Articular chondrocyte of knee joint (primary cell): ENCODE data around the gene PIK3R3. TPM values are rescaled to one million over a fixed set of nuclear protein-coding genes. Genes with fewer than 3 reads are reported as not detected.

Experiments
- small RNA-seq: library from RNA; depleted of rRNA; stranded (forward); fragments of <200 nt; gene quantifications from one replicate; pipeline ENCODE3, GENCODE V24; 2012
- total RNA-seq: library from RNA; depleted of rRNA; stranded (reverse); fragments of >200 nt; gene quantifications from 2 replicates; pipeline ENCODE4 v1.2.3, GENCODE V29; 2012

The PIK3R3 gene
- total RNA-seq: 14.6 and 15.3 TPM in 2 replicates

GRCh38 chr1:46132529-46133180 lies at the start of gene PIK3R3:
Gene PIK3R3, minus strand, starts transcription at chr1:46132629. Its CDS starts 677 bp downstream, at chr1:46131952.

GRCh38 chr1:46176211-46176865 lies 43.9 kb upstream of the PIK3R3 start, which contains the start of gene P3R3URF:
Gene P3R3URF, minus strand, starts transcription at chr1:46176488. Its CDS starts 17 bp downstream, at chr1:46176471.

GRCh38 chr1:46174448-46175231 lies 42.2 kb upstream of the PIK3R3 start, which contains the start of gene TSPAN1:
Gene TSPAN1, plus strand, starts transcription at chr1:46175087. Its CDS starts 6,021 bp downstream, at chr1:46181108.

Small RNA genes lying within 50 kb of the gene (small RNA-seq; reads per million reads assigned to genes)
- gene AL358075.3 (not detected), gene AL672043.1 (not detected)

Other genes starting within 250 kb of the PIK3R3 start
- 0.91 and 2.2 TPM in 2 replicates for gene TSPAN1, start 42.5 kb upstream of the PIK3R3 start, total RNA-seq
- gene P3R3URF, start 43.9 kb upstream of the PIK3R3 start, total RNA-seq: not detected in 2 replicates
- gene POMGNT1, start 65.8 kb upstream of the PIK3R3 start, total RNA-seq: 41.6 and 49.8 TPM in 2 replicates
- gene LURAP1, start 70.7 kb upstream of the PIK3R3 start, total RNA-seq: 6.1 and 7.9 TPM in 2 replicates
- 1.4 and 2.6 TPM in 2 replicates for gene RAD54L, start 115.1 kb upstream of the PIK3R3 start, total RNA-seq
- 92.9 and 98.0 TPM in 2 replicates for gene LRRC41, start 171.0 kb upstream of the PIK3R3 start, total RNA-seq
- gene UQCRH, start 171.1 kb upstream of the PIK3R3 start, total RNA-seq: 324 and 472 TPM in 2 replicates
- 17.2 and 20.9 TPM in 2 replicates for gene NSUN4, start 208.2 kb upstream of the PIK3R3 start, total RNA-seq